K562 (cell line): ENCODE measurements around the gene IRF3. TPM values are rescaled to one million over a fixed set of nuclear protein-coding genes. Genes with fewer than 3 reads are reported as not detected.

Experiments used
- BRCA1 ChIP-seq, 2 experiments: fragments of 450-650 bp in 1 of 2; sonication (generic) in 1 of 2; formaldehyde crosslinking in 1 of 2; IDR thresholded peaks; 2 replicates each; pipeline versions ENCODE4 v1.5.0 to v1.6.1; 2017 to 2020; ENCODE audit warnings: mild to moderate bottlenecking in 1 of 2, missing genetic modification reagents in 1 of 2
- CHD2 ChIP-seq: IDR thresholded peaks from 2 replicates; pipeline ENCODE4 v1.6.1; 2011; ENCODE audit warnings: low read depth, low read length
- CREM ChIP-seq: IDR thresholded peaks from 2 replicates; pipeline ENCODE4 v1.6.1; 2014; ENCODE audit warnings: antibody characterized with exemption, low read depth
- MBD2 ChIP-seq: sonication (generic); IDR thresholded peaks from 2 replicates; pipeline ENCODE4 v1.6.1; 2016; ENCODE audit warnings: low read depth, borderline replicate concordance
- RBM17 ChIP-seq: fragments of 200-400 bp; formaldehyde crosslinking; IDR thresholded peaks from 2 replicates; pipeline ENCODE4 v1.6.1; 2017; ENCODE audit warnings: low read depth, mild to moderate bottlenecking, low read length, borderline replicate concordance
- TCFL5 ChIP-seq: fragments of 250-450 bp; sonication (Bioruptor Pico); conservative IDR thresholded peaks from 2 replicates; pipeline ENCODE4 v1.6.1; 2021; ENCODE audit warnings: mild to moderate bottlenecking, moderate library complexity, matching md5 sums
- ZBTB9 ChIP-seq: fragments of 450-650 bp; formaldehyde crosslinking; IDR thresholded peaks from 2 replicates; pipeline ENCODE4 v1.4.0; 2020; ENCODE audit warnings: mild to moderate bottlenecking, moderate library complexity
- ZNF592 ChIP-seq: fragments of 450-650 bp; IDR thresholded peaks from 2 replicates; pipeline ENCODE4 v1.6.1; 2017; ENCODE audit warnings: antibody characterized with exemption, mild to moderate bottlenecking
- ZNF644 ChIP-seq: fragments of 200-800 bp; sonication (Bioruptor generic); IDR thresholded peaks from 2 replicates; pipeline ENCODE4 v1.6.1; 2016; ENCODE audit warnings: low read depth, missing genetic modification characterization, missing compliant biosample characterization
- polyA plus RNA-seq, 8 experiments: library from polyadenylated mRNA; depleted of rRNA in 4 of 8; stranded (reverse) in 5 of 8; unstranded in 3 of 8; fragments of >200 nt; fragmentation: Nextera tagmentation in 2 of 8; fragmentation: Illumina TruSeq in 1 of 8; extraction: Ambion mirVana in 2 of 8; extraction: Trizol in 1 of 8; gene quantifications; 2 replicates each; pipeline versions ENCODE4 v1.2.1 to v1.2.3, GENCODE V29; 2011 to 2014; ENCODE audit warnings: inconsistent platforms in 1 of 8, missing spikeins in 1 of 8
- total RNA-seq, 7 experiments: library from RNA; depleted of rRNA in 6 of 7; stranded (reverse); fragments of >200 nt in 6 of 7; fragmentation: Illumina TruSeq in 2 of 7; extraction: Trizol in 2 of 7; gene quantifications; 2 replicates each; pipeline versions ENCODE4 v1.2.1 to v1.2.3, GENCODE V29; 2011 to 2021; ENCODE audit warnings: low replicate concordance in 1 of 7

IRF3 gene
- total and polyA plus RNA-seq, 9 of the 15 experiments (the other 6 are each of a cell fraction or from before 2014, with no cell fraction given): 7.5 to 145 (median 65.4) TPM

GRCh38 chr19:49616945-49617344 is 48.7 kb downstream of the IRF3 start (continued):
- TF ChIP-seq ZNF592 (no peak), ZNF644 (tag) (no peak), RBM17 (no peak), ZBTB9 (CRISPR knock-in tag) (no peak), CREM (no peak), BRCA1 (IDR thresholded peaks at IDR 0.05) (no peak), BRCA1 (CRISPR knock-in tag; IDR thresholded peaks at IDR 0.05) (no peak), CHD2 (no peak), MBD2 (no peak), TCFL5 (CRISPR knock-in tag) (no peak)
